NT2/D1 (cell line): ENCODE measurements around the gene UGGT2.
"Not testable (repeated sequence)": the region's sequence is repeated elsewhere in the genome, so short reads cannot be mapped to it uniquely, and the experiment has no call there.

Source experiments
- DNase-seq: peaks from one replicate; pipeline ENCODE4 v3.0.0-alpha.2; 2011; ENCODE audit warnings: low read depth, low spot score
- H3K27me3 ChIP-seq: 2 replicates; pipeline ENCODE4 v1.6.0; 2011; ENCODE audit warnings: mild to moderate bottlenecking; ENCODE audit not compliant: insufficient read length, insufficient read depth
- H3K36me3 ChIP-seq: 2 replicates; pipeline ENCODE4 v1.6.1; 2011; ENCODE audit warnings: mild to moderate bottlenecking, low read length, mixed read lengths; ENCODE audit not compliant: insufficient read depth, insufficient read length
- H3K4me1 ChIP-seq: 2 replicates; pipeline ENCODE4 v1.5.1; 2011; ENCODE audit not compliant: insufficient read depth, insufficient read length
- H3K4me3 ChIP-seq: 2 replicates; pipeline ENCODE4 v1.5.1; 2011; ENCODE audit warnings: low read depth; ENCODE audit not compliant: insufficient read length
- H3K9ac ChIP-seq: 2 replicates; pipeline ENCODE4 v1.6.0; 2011; ENCODE audit warnings: low read depth; ENCODE audit not compliant: insufficient read length
- H3K9me3 ChIP-seq: 2 replicates; pipeline ENCODE4 v1.5.1; 2011; ENCODE audit warnings: mild to moderate bottlenecking, low read length; ENCODE audit not compliant: insufficient read depth
- SUZ12 ChIP-seq: IDR thresholded peaks from 2 replicates; pipeline ENCODE4 v1.6.1; 2011; ENCODE audit not compliant: insufficient read length, insufficient read depth; ENCODE audit errors: extremely low read depth
- YY1 ChIP-seq: IDR thresholded peaks from 2 replicates; pipeline ENCODE4 v1.6.1; 2011; ENCODE audit not compliant: insufficient read length, insufficient read depth
- ZNF274 ChIP-seq: IDR thresholded peaks from 2 replicates; pipeline ENCODE4 v1.6.1; 2011; ENCODE audit warnings: mild to moderate bottlenecking, low read depth, low read length

Gene UGGT2

DNA sequence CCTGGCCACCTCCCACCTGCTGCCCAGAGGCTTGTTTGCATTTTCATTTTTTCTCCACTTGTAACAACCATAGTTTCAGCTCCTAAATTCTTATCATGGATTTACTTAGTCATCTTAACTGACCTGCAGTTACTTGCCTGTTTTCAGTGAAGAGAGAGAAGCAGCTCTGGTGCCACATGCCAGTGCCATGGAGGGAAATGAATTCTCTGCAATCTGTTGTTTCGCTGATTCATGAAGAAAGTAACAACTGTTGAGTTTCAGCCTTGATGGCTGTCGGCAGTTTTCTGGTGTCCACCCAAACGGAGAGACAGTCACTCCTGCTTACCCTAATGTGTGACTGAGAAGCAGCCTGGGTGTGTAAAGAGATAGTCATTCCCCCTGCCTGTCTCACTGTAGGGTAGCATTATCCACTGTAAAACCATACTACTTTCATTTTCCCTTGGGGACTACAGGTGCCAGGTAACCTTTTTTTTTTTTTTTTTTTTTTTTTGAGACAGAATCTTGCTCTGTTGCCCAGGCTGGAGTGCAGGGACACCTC lies 260.1 kb downstream of the UGGT2 start:
- no peak for DNase-seq
- H3K36me3 ChIP-seq: peaks cover 27% of the 10 kb centered on the region

GRCh38 chr13:95791084-95791722 lies 262.0 kb downstream of the UGGT2 start:
- no peak overlapping the region for H3K4me3 ChIP-seq
- no peak for DNase-seq
- H3K36me3 ChIP-seq: peaks cover 34% of the 10 kb centered on the region
- H3K9me3 ChIP-seq: no peaks in the 10 kb centered on the region
- TF ChIP-seq YY1 (no peak), ZNF274 (no peak), SUZ12 (no peak)
- H3K27me3 ChIP-seq: no peaks in the 10 kb centered on the region
- H3K9ac ChIP-seq: no peak overlapping the region
- no peaks in the 10 kb centered on the region for H3K4me1 ChIP-seq

More for the DNA sequence above, 260.1 kb downstream of the UGGT2 start:
- TF ChIP-seq ZNF274: no peak
- TF ChIP-seq SUZ12: no peak
- TF ChIP-seq YY1: no peak
- no peaks in the 10 kb centered on the region for H3K27me3 ChIP-seq
- H3K9ac ChIP-seq: no peak overlapping the region
- H3K4me3 ChIP-seq: no peak overlapping the region
- H3K4me1 ChIP-seq: no peaks in the 10 kb centered on the region
- no peaks in the 10 kb centered on the region for H3K9me3 ChIP-seq

DNA sequence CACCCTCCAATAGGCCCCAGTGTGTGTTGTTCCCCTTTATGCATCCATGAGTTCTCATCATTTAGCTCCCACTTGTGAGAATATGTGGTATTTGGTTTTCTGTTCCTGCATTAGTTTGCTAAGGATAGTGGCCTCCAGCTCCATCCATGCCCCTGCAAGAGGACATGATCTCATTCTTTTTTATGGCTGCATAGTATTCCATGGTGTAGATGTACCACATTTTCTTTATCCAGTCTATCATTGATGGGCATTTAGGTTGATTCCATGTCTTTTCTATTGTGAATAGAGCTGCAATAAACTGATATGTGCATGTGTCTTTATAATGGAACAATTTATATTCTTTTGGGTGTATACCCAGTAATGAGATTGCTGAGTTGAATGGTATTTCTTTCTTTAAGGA lies 263.9 kb downstream of the UGGT2 start:
- H3K36me3 ChIP-seq: peaks cover 34% of the 10 kb centered on the region
- not testable (repeated sequence) for H3K9ac ChIP-seq, H3K27me3 ChIP-seq, H3K9me3 ChIP-seq, H3K4me3 ChIP-seq, H3K4me1 ChIP-seq, DNase-seq

GRCh38 chr13:95788100-95788463 lies 265.1 kb downstream of the UGGT2 start:
- no peak overlapping the region for H3K4me3 ChIP-seq
- peaks cover 33% of the 10 kb centered on the region for H3K36me3 ChIP-seq
- H3K27me3 ChIP-seq: no peaks in the 10 kb centered on the region
- no peaks in the 10 kb centered on the region for H3K9me3 ChIP-seq
- TF ChIP-seq ZNF274 (no peak), SUZ12 (no peak), YY1 (no peak)
- H3K4me1 ChIP-seq: no peaks in the 10 kb centered on the region
- H3K9ac ChIP-seq: no peak overlapping the region
- no peak for DNase-seq

DNA sequence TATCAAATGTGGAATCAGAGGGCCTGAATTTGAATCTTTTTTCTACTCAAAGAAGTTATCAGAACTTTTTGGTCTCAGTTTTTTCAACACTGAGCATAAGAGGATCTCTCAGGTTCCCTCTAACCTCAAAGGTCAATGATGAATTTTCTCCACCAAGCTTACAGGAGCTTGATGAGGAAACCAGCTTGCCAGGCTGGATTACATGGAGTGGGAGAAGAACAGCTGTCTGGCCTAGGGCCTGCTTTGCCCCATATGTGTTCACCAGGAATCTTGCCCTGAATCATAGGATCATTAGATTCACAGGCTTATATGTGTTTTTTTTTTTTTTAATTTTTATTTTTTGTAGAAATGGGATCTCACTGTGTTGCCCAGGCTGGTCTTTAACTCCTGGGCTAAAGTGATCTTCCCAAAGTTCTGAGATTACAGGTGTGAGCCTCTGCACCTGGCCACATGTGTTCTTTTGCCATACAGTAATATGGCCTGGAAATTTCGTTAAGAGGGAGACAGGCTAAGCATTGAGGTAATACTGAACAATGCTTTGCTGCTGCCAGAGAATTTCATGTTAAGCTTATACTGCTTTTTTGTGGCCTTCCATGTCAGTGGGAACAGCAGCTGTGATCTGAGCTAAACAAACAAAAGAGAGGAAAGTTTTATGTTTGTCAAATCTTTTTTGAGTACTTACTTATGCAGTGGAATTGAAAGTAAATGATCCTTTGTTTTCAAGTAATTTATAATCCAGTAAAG lies 265.7 kb downstream of the UGGT2 start:
- TF ChIP-seq SUZ12 (no peak), ZNF274 (no peak), YY1 (no peak)
- no peak overlapping the region for H3K4me3 ChIP-seq
- no peaks in the 10 kb centered on the region for H3K9me3 ChIP-seq
- no peak for DNase-seq
- H3K9ac ChIP-seq: no peak overlapping the region
- peaks cover 27% of the 10 kb centered on the region for H3K36me3 ChIP-seq
- H3K4me1 ChIP-seq: no peaks in the 10 kb centered on the region
- no peaks in the 10 kb centered on the region for H3K27me3 ChIP-seq

DNA sequence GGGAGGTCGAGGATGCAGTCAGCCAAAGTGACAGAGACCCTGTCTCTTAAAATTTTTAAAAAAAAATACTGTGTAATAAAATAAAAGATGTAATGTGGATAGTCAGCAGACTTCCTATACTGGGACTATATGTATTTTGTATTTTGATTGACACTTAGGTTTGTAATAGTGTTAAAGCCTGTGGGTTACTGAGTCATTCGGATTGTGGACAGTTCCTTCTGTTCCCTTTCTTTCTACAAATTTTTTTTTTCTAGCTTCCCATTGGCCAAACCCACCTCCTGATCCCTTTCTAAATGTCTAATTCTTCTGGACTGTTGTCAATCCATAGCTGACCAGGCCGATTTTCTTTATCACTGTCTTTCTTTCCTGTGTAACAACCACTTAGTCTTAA lies 268.3 kb downstream of the UGGT2 start:
- TF ChIP-seq SUZ12 (no peak), YY1 (no peak), ZNF274 (no peak)
- no peak overlapping the region for H3K9ac ChIP-seq
- peaks cover 16% of the 10 kb centered on the region for H3K36me3 ChIP-seq

GRCh38 chr13:95784161-95784899 lies 268.9 kb downstream of the UGGT2 start:
- Histone ChIP-seq H3K9me3 (no peaks in the 10 kb centered on the region), H3K4me1 (no peaks in the 10 kb centered on the region), H3K4me3 (no peak overlapping the region), H3K36me3 (peaks cover 16% of the 10 kb centered on the region), H3K27me3 (no peaks in the 10 kb centered on the region), H3K9ac (no peak overlapping the region)
- no peak for DNase-seq
- TF ChIP-seq YY1 (no peak), ZNF274 (no peak), SUZ12 (no peak)

More for the DNA sequence above, 268.3 kb downstream of the UGGT2 start:
- Histone ChIP-seq H3K9me3 (no peaks in the 10 kb centered on the region), H3K27me3 (no peaks in the 10 kb centered on the region), H3K4me3 (no peak overlapping the region), H3K4me1 (no peaks in the 10 kb centered on the region)
- no peak for DNase-seq
